Measurements from ENCODE around the gene NPAT.

NPAT gene

DNA sequence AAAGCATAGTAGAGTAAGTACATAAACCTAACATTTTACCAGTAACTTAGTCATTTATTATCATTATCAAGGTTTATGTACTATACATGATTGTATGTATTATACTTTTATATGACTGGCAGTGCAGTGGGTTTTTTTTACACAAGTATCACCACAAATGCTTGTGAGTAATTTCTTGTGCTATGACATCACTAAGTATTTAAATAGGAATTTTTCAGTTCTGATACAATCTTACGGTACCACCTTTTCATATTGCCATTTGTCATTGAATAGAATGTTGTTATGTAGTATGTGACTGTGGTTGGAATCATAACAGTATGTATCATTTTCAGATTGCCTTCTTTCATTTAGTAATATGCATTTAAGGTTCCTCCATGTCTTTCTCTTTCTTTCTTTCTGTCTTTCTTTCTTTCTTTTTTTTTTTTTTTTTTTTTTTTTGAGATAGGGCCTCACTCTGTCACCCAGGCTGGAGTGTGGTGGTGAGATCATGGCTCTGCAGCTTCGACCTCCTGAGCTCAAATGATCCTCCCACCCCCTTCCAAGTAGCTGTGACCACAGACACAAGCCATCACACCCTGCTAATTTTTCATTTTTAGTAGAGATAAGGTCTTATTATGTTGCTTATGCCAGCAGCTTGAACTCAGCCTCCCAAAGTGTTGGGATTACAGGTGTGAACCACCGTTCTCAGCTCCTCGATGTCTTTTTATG lies 19.0 kb upstream of the NPAT start:
- TF ChIP-seq, protein P1, sequence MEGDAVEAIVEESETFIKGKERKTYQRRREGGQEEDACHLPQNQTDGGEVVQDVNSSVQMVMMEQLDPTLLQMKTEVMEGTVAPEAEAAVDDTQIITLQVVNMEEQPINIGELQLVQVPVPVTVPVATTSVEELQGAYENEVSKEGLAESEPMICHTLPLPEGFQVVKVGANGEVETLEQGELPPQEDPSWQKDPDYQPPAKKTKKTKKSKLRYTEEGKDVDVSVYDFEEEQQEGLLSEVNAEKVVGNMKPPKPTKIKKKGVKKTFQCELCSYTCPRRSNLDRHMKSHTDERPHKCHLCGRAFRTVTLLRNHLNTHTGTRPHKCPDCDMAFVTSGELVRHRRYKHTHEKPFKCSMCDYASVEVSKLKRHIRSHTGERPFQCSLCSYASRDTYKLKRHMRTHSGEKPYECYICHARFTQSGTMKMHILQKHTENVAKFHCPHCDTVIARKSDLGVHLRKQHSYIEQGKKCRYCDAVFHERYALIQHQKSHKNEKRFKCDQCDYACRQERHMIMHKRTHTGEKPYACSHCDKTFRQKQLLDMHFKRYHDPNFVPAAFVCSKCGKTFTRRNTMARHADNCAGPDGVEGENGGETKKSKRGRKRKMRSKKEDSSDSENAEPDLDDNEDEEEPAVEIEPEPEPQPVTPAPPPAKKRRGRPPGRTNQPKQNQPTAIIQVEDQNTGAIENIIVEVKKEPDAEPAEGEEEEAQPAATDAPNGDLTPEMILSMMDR (IDR thresholded peaks at IDR 0.05; ENCODE audit: low read depth, low read length, missing control alignments), result no peak
- in situ Hi-C loops (cut with HindIII; ENCODE audit: low sequenced_read_pairs), result no loop called here
- H3K4me3 ChIP-seq (ENCODE audit: low read depth, low read length), result no peak overlapping the region
- DNase-seq (ENCODE audit: low read depth), result no peak

DNA sequence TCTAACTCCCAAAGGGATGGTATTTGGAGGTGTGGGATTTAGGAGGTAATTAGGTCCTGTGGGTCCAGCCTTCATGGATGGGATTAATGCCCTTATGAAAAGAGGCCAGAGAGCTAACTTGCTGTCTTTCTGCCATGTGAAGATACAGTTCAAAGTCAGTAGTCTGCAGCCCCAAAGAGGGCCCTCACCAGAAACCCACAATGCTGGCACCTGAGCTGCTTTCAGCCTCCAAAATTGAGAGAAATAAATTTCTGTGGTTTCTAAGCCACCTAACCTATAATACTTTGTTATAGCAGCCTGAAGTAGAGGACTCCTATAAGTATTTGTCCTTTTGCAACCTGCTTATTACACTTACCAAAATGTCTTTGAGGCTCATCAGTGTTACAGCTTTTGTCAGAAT lies 16.6 kb upstream of the NPAT start:
- TF ChIP-seq, protein P1 (IDR thresholded peaks at IDR 0.05; ENCODE audit: low read depth, low read length, missing control alignments), result no peak
- no peak for DNase-seq (ENCODE audit: low read depth)
- in situ Hi-C loops (cut with HindIII; ENCODE audit: low sequenced_read_pairs), result no loop called here
- no peak overlapping the region for H3K4me3 ChIP-seq (ENCODE audit: low read depth, low read length)

DNA sequence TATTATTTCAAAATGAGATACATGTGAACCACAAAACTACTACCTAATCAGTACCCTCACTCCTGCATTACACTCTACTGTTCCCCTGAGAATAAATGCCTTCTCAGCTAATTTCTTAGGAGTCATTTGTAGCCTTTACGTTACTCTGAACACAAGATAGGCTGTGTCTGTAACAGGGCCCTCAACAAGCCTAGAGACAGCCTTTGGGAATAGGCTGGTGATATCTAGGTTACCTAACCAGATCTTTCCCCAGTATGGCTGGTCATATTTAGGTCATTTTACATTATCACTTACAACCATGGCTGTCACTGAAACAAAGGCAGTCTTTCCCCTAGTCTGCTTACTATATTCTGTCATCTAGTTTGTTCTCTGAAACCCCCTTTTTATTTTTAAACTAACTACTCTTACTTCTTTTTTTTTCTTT lies 14.6 kb upstream of the NPAT start:
- no peak overlapping the region for H3K4me3 ChIP-seq (ENCODE audit: low read depth, low read length)
- no peak for DNase-seq (ENCODE audit: low read depth)
- TF ChIP-seq, protein P1 (IDR thresholded peaks at IDR 0.05; ENCODE audit: low read depth, low read length, missing control alignments), result no peak
- in situ Hi-C loops (cut with HindIII; ENCODE audit: low sequenced_read_pairs), result no loop called here

DNA sequence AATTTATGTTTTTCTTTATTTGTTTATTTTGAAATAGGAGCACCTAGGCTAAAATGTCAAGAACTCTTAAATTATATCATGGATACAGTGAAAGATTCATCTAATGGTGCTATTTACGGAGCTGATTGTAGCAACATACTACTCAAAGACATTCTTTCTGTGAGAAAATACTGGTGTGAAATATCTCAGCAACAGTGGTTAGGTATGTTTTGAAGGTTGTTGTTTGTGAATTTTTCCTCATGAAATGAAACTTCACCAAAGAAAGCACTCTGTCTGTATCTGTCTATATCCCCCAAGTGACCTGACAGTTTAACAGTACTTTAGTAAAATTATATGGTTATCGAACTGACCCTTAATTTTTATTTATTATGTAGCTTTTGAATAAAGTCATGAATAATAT lies 13.2 kb upstream of the NPAT start:
- in situ Hi-C loops (cut with HindIII; ENCODE audit: low sequenced_read_pairs), result no loop called here
- no peak for DNase-seq (ENCODE audit: low read depth)
- H3K4me3 ChIP-seq (ENCODE audit: low read depth, low read length), result no peak overlapping the region
- TF ChIP-seq, protein P1 (IDR thresholded peaks at IDR 0.05; ENCODE audit: low read depth, low read length, missing control alignments), result no peak

DNA sequence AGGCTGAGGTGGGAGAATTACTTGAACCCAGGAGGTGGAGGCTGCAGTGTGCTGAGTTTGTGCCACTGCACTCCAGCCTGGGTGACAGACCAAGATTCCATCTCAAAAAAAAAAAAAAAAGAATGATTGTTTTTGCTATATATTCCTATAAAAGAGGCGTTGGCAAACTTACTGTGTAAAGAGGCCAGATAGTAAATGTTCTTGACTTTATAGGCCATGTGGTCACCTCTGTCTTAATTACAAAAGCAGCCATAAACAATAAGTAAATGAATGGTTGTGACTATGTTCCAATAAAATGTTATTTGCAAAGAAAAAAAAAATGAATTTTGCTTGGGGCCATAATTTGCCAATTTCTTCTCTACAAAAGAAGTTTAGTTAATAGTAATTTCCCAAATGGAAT lies 12.8 kb upstream of the NPAT start:
- in situ Hi-C loops (cut with HindIII; ENCODE audit: low sequenced_read_pairs), result no loop called here
- TF ChIP-seq, protein P1 (IDR thresholded peaks at IDR 0.05; ENCODE audit: low read depth, low read length, missing control alignments), result no peak
- no peak overlapping the region for H3K4me3 ChIP-seq (ENCODE audit: low read depth, low read length)
- no peak for DNase-seq (ENCODE audit: low read depth)

DNA sequence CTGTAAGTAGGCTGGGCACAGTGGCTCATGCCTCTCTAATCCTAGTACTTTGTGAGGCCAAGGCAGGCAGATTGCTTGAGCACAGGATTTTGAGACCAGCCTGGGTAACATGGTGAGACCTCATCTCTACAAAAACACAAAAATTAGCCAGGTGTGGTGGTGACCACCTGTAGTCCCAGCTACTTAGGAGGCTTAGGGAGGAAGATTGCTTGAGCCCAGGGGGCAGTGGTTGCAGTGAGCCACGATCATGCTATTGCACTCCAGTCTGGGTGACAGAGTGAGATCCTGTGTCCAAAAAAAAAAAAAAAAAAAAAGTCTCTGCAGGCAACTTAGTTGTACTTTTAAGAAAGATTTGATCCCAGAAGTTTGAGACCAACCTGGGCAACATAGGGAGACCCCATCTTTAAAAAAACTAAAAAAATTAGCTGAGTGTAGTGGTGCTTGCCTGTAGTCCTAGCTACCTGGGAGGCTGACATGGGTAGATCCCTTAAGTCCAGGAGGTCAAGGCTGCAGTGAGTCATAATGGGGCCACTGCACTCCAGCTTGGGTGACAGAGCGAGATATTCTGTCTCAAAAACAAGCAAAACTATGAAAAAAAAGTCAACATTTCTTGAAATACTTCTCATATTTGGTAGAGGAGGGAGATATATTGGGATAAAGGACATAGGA lies 11.0 kb upstream of the NPAT start:
- no peak for DNase-seq (ENCODE audit: low read depth)
- TF ChIP-seq, protein P1 (IDR thresholded peaks at IDR 0.05; ENCODE audit: low read depth, low read length, missing control alignments), result no peak
- H3K4me3 ChIP-seq (ENCODE audit: low read depth, low read length), result no peak overlapping the region
- in situ Hi-C loops (cut with HindIII; ENCODE audit: low sequenced_read_pairs), result no loop called here

Measured in astrocyte of the cerebellum (primary cell).